SK-N-SH treated with all-trans-retinoic acid at 6 μM for 48 hours (cell line): ENCODE data around the gene WDR48.

Experiments used
- ARNTL ChIP-seq: fragments of 450-650 bp; formaldehyde crosslinking; IDR thresholded peaks from 2 replicates; pipeline ENCODE4 v1.5.0; 2020; ENCODE audit warnings: low read depth, mild to moderate bottlenecking, moderate library complexity, borderline replicate concordance
- CREB5 ChIP-seq: fragments of 250-450 bp; sonication (Bioruptor Pico); IDR thresholded peaks from 2 replicates; pipeline ENCODE4 v1.5.1; 2020; ENCODE audit warnings: low read depth, mild to moderate bottlenecking, moderate library complexity
- ESRRG ChIP-seq: fragments of 250-450 bp; sonication (Bioruptor Pico); IDR thresholded peaks from 2 replicates; pipeline ENCODE4 v1.6.1; 2021; ENCODE audit warnings: mild to moderate bottlenecking
- RARB ChIP-seq: fragments of 250-450 bp; sonication (Bioruptor Pico); IDR thresholded peaks from 2 replicates; pipeline ENCODE4 v1.8.0; 2021; ENCODE audit warnings: mild to moderate bottlenecking, moderate library complexity
- SNAI2 ChIP-seq: fragments of 250-450 bp; sonication (Bioruptor Pico); IDR thresholded peaks from 2 replicates; pipeline ENCODE4 v1.5.0; 2020; ENCODE audit warnings: mild to moderate bottlenecking, moderate library complexity
- ZC3H10 ChIP-seq: fragments of 250-450 bp; sonication (Bioruptor Pico); IDR thresholded peaks from 2 replicates; pipeline ENCODE4 v1.5.1; 2021; ENCODE audit warnings: mild to moderate bottlenecking, moderate library complexity
- ZFP3 ChIP-seq: fragments of 250-450 bp; sonication (Bioruptor Pico); IDR thresholded peaks from 2 replicates; pipeline ENCODE4 v1.5.0; 2020; ENCODE audit warnings: mild to moderate bottlenecking, moderate library complexity
- ZFP30 ChIP-seq: fragments of 450-650 bp; formaldehyde crosslinking; IDR thresholded peaks from 2 replicates; pipeline ENCODE4 v1.5.0; 2022; ENCODE audit warnings: mild to moderate bottlenecking, moderate library complexity
- ZNF8 ChIP-seq: fragments of 450-650 bp; formaldehyde crosslinking; IDR thresholded peaks from 2 replicates; pipeline ENCODE4 v1.5.0; 2020; ENCODE audit warnings: mild to moderate bottlenecking, moderate library complexity
- TF ChIP-seq, protein P1 (sequence below): fragments of 250-450 bp; sonication (Bioruptor Pico); IDR thresholded peaks from 2 replicates; pipeline ENCODE4 v1.8.0; 2020; ENCODE audit warnings: mild to moderate bottlenecking, moderate library complexity, borderline replicate concordance
- TF ChIP-seq, protein P2 (sequence below): fragments of 250-450 bp; sonication (Bioruptor Pico); IDR thresholded peaks from 2 replicates; pipeline ENCODE4 v1.5.1; 2021; ENCODE audit warnings: mild to moderate bottlenecking, moderate library complexity
- TF ChIP-seq, protein P3 (sequence below): fragments of 250-450 bp; sonication (Bioruptor Pico); IDR thresholded peaks from 2 replicates; pipeline ENCODE4 v1.8.0; 2021; ENCODE audit warnings: low read depth, mild to moderate bottlenecking, moderate library complexity, borderline replicate concordance

- TF ChIP-seq, protein P1, sequence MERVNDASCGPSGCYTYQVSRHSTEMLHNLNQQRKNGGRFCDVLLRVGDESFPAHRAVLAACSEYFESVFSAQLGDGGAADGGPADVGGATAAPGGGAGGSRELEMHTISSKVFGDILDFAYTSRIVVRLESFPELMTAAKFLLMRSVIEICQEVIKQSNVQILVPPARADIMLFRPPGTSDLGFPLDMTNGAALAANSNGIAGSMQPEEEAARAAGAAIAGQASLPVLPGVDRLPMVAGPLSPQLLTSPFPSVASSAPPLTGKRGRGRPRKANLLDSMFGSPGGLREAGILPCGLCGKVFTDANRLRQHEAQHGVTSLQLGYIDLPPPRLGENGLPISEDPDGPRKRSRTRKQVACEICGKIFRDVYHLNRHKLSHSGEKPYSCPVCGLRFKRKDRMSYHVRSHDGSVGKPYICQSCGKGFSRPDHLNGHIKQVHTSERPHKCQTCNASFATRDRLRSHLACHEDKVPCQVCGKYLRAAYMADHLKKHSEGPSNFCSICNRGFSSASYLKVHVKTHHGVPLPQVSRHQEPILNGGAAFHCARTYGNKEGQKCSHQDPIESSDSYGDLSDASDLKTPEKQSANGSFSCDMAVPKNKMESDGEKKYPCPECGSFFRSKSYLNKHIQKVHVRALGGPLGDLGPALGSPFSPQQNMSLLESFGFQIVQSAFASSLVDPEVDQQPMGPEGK (CRISPR knock-in tag): no peak
- TF ChIP-seq ZFP30 (CRISPR knock-in tag): no peak
- no peak for TF ChIP-seq RARB
- TF ChIP-seq ESRRG: no peak
- TF ChIP-seq, protein P2, sequence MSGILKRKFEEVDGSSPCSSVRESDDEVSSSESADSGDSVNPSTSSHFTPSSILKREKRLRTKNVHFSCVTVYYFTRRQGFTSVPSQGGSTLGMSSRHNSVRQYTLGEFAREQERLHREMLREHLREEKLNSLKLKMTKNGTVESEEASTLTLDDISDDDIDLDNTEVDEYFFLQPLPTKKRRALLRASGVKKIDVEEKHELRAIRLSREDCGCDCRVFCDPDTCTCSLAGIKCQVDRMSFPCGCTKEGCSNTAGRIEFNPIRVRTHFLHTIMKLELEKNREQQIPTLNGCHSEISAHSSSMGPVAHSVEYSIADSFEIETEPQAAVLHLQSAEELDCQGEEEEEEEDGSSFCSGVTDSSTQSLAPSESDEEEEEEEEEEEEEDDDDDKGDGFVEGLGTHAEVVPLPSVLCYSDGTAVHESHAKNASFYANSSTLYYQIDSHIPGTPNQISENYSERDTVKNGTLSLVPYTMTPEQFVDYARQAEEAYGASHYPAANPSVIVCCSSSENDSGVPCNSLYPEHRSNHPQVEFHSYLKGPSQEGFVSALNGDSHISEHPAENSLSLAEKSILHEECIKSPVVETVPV (CRISPR knock-in tag): no peak
- TF ChIP-seq CREB5 (CRISPR knock-in tag): no peak
- no peak for TF ChIP-seq ZNF8 (CRISPR knock-in tag)
- TF ChIP-seq ARNTL: no peak
- TF ChIP-seq, protein P3, sequence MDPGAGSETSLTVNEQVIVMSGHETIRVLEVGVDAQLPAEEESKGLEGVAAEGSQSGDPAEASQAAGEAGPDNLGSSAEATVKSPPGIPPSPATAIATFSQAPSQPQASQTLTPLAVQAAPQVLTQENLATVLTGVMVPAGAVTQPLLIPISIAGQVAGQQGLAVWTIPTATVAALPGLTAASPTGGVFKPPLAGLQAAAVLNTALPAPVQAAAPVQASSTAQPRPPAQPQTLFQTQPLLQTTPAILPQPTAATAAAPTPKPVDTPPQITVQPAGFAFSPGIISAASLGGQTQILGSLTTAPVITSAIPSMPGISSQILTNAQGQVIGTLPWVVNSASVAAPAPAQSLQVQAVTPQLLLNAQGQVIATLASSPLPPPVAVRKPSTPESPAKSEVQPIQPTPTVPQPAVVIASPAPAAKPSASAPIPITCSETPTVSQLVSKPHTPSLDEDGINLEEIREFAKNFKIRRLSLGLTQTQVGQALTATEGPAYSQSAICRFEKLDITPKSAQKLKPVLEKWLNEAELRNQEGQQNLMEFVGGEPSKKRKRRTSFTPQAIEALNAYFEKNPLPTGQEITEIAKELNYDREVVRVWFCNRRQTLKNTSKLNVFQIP (CRISPR knock-in tag): no peak
- no peak for TF ChIP-seq ZFP3 (CRISPR knock-in tag)
- TF ChIP-seq SNAI2 (CRISPR knock-in tag): no peak
- no peak for TF ChIP-seq ZC3H10 (CRISPR knock-in tag)
Observed at GRCh38 chr3:39064646-39065045, 12.8 kb downstream of the WDR48 start.
